HEK293T (cell line): ENCODE measurements around the gene USH1C.

Experiments used
- BHLHE40 ChIP-seq: fragments of 450-650 bp; IDR thresholded peaks from 2 replicates; pipeline ENCODE4 v1.6.1; 2016; ENCODE audit warnings: mild to moderate bottlenecking, moderate library complexity, borderline replicate concordance
- CTBP1 ChIP-seq: fragments of 450-650 bp; IDR thresholded peaks from 2 replicates; pipeline ENCODE4 v1.6.1; 2016; ENCODE audit warnings: borderline replicate concordance
- ELF4 ChIP-seq: fragments of 450-650 bp; IDR thresholded peaks from 2 replicates; pipeline ENCODE4 v1.6.1; 2017; ENCODE audit warnings: antibody characterized with exemption
- FOXA1 ChIP-seq: fragments of 450-650 bp; IDR thresholded peaks from 2 replicates; pipeline ENCODE4 v1.6.1; 2016; ENCODE audit warnings: mild to moderate bottlenecking
- FOXK2 ChIP-seq: fragments of 450-650 bp; IDR thresholded peaks from 2 replicates; pipeline ENCODE4 v1.6.1; 2016; ENCODE audit warnings: mild to moderate bottlenecking
- LEF1 ChIP-seq: fragments of 450-650 bp; IDR thresholded peaks from 2 replicates; pipeline ENCODE4 v1.6.1; 2017; ENCODE audit warnings: mild to moderate bottlenecking, borderline replicate concordance
- SP1 ChIP-seq: fragments of 450-650 bp; IDR thresholded peaks from 2 replicates; pipeline ENCODE4 v1.6.1; 2017
- ZNF384 ChIP-seq: fragments of 450-650 bp; IDR thresholded peaks from 2 replicates; pipeline ENCODE4 v1.6.1; 2016

DNA sequence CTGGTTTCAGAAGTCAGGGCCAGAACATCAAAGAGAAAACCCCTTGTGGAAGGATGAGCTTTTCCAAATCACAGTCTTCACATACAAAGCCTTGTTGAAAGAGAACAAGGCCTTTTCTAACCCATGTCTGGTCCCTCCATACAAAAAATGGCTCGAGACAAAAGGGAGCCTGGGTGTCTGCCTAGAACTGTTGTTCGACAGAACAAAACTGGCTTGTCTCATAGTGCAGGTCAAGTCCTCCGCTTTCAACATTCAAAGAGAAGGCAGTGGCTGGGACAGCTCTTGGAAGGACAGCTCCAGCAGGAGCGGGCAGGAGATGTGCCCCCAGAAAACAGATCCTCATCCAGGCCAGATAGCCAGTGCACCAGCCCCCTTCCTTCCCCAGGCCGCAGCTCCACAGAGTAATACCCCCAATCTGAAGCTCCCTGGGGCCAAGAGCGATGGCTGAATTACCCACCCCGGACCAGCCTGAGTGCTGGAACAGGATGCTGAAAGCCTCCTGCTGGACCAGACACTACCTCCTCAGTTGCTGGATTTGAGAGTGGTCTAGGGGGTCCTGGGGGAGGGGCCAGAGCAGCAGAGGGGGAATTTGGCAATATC is 27.6 kb downstream of the USH1C start:
- TF ChIP-seq BHLHE40 = no peak
- no peak for TF ChIP-seq FOXA1
- no peak for TF ChIP-seq CTBP1
- TF ChIP-seq SP1 = no peak
- no peak for TF ChIP-seq LEF1
- TF ChIP-seq ZNF384 = no peak
- no peak for TF ChIP-seq ELF4
- TF ChIP-seq FOXK2 = no peak
